Tibial nerve (tissue), 4 donors: ENCODE results near the gene TSR3. TPM values are rescaled to one million over a fixed set of nuclear protein-coding genes. Genes with fewer than 3 reads are reported as not detected.

ENCODE experiments used
- DNase-seq, 2 donors: peaks; one replicate each; pipeline ENCODE4 v3.0.0-alpha.2; 2019; ENCODE audit warnings: low spot score in 2 of 2
- H3K27ac ChIP-seq, 4 donors: fragments of 200-600 bp; sonication (generic) in 3 of 4; one replicate each; pipeline ENCODE4 v1.5.1; 2017 to 2019; ENCODE audit warnings: mild to moderate bottlenecking in 1 of 4
- H3K27me3 ChIP-seq, 2 donors: fragments of 200-600 bp; sonication (generic) in 1 of 2; one replicate each; pipeline versions ENCODE4 v1.5.1 to v1.6.0; 2017 to 2019
- H3K36me3 ChIP-seq, 3 donors: fragments of 200-600 bp; sonication (generic); one replicate each; pipeline ENCODE4 v1.5.1; 2018 to 2019
- H3K4me1 ChIP-seq, 4 donors: fragments of 200-600 bp; sonication (generic) in 3 of 4; one replicate each; pipeline ENCODE4 v1.5.1; 2017 to 2019
- H3K4me3 ChIP-seq, 4 donors: fragments of 200-600 bp; sonication (generic) in 3 of 4; one replicate each; pipeline ENCODE4 v1.5.1; 2017 to 2019; ENCODE audit warnings: mild to moderate bottlenecking in 1 of 4, moderate library complexity in 1 of 4
- H3K9me3 ChIP-seq, 4 donors: fragments of 200-600 bp; sonication (generic) in 3 of 4; one replicate each; pipeline ENCODE4 v1.5.1; 2017 to 2019
- EP300 ChIP-seq, 2 donors: sonication (generic); formaldehyde crosslinking; IDR thresholded peaks; one replicate each; pipeline ENCODE4 v1.6.1; 2017; ENCODE audit warnings: antibody characterized with exemption in 2 of 2, mild to moderate bottlenecking in 1 of 2
- POLR2A ChIP-seq, 2 donors: fragments of 450-650 bp; IDR thresholded peaks; one replicate each; pipeline ENCODE4 v1.6.1; 2017; ENCODE audit warnings: antibody characterized with exemption in 2 of 2, mild to moderate bottlenecking in 2 of 2, moderate library complexity in 2 of 2
- WGBS, 2 donors: methylation state at CpG; one replicate each; pipeline ENCODE4 v1.1.5; 2018; 5-methylcytosine and 5-hydroxymethylcytosine counted together
- total RNA-seq, 4 donors: library from RNA; depleted of rRNA; stranded (reverse); fragments of >200 nt; gene quantifications; one replicate each; pipeline ENCODE4 v1.1.0, GENCODE V29; 2016
- TF ChIP-seq, protein P1 (sequence below), 5 experiments: fragments of 200-600 bp in 3 of 5; fragments of 450-650 bp in 2 of 5; sonication (generic) in 3 of 5; IDR thresholded peaks; one replicate each; pipeline ENCODE4 v1.5.1; 2016 to 2019; ENCODE audit warnings: antibody characterized with exemption in 5 of 5, mild to moderate bottlenecking in 3 of 5, moderate library complexity in 2 of 5

Gene TSR3
- total RNA-seq, 4 donors from 2014 or later = 72.2 to 122 (median 108) TPM

DNA sequence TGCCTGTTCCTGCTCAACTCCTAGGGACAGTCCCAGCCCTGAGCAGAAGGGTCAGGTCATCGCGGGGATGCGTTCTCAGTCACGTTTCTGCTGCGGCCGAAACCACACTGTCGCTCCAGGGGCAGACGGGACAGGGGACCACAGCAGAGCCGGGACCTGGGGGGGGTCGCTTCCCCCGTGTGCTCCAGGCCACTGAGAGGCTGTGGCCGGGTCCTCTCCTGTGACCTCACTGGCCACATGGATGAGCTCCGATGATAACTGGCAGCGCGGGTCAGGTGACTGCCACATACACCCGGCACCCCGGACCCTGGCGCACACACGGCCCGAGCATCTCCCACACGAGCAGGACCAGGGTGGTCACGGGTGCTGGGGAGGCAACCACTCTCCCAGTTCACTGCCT is 12.8 kb upstream of the TSR3 start:
- Histone ChIP-seq H3K36me3 (peaks cover 0 to 92% (median 11%) of the 10 kb centered on the region in 3 donors), H3K27ac (no peak overlapping the region), H3K4me1 (no peaks in the 10 kb centered on the region), H3K9me3 (no peaks in the 10 kb centered on the region), H3K4me3 (no peak overlapping the region), H3K27me3 (no peaks in the 10 kb centered on the region)
- DNase-seq = no peak
- TF ChIP-seq POLR2A (IDR thresholded peaks at IDR 0.05) = no peak
- TF ChIP-seq, protein P1, sequence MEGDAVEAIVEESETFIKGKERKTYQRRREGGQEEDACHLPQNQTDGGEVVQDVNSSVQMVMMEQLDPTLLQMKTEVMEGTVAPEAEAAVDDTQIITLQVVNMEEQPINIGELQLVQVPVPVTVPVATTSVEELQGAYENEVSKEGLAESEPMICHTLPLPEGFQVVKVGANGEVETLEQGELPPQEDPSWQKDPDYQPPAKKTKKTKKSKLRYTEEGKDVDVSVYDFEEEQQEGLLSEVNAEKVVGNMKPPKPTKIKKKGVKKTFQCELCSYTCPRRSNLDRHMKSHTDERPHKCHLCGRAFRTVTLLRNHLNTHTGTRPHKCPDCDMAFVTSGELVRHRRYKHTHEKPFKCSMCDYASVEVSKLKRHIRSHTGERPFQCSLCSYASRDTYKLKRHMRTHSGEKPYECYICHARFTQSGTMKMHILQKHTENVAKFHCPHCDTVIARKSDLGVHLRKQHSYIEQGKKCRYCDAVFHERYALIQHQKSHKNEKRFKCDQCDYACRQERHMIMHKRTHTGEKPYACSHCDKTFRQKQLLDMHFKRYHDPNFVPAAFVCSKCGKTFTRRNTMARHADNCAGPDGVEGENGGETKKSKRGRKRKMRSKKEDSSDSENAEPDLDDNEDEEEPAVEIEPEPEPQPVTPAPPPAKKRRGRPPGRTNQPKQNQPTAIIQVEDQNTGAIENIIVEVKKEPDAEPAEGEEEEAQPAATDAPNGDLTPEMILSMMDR (IDR thresholded peaks at IDR 0.05) = no peak
- no peak for TF ChIP-seq EP300 (IDR thresholded peaks at IDR 0.05)
- WGBS, 2 donors = 88 to 92% methylated on average over 16 to 19 of the region's 22 CpGs

DNA sequence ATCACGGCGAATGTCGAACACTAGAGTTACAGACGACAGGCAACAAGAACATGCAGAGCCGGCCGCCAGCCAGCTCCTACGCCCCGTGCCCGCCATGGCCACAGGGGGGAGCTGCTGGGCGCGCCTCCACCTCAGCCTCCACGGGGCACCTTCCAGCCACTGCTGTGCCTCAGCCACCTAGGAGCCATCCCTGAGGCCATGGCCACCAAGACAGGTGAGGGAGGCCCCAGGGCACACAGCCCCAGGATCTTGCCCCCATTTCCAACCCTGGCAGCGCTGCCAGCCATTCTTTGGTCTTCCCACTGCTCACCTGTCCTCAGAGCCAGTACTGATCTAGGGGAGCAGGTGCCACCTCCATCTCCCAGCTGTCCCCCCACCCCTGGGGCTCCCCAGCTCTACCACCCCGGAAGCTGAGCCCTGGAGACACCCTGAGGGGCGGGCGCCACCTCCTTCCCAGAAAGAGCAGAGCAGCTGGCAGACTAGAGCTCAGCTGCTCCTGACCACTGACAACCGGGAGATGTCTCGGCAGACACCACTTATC is 11.9 kb upstream of the TSR3 start:
- Histone ChIP-seq H3K9me3 (no peaks in the 10 kb centered on the region), H3K27me3 (no peaks in the 10 kb centered on the region), H3K4me3 (no peak overlapping the region), H3K4me1 (no peaks in the 10 kb centered on the region), H3K27ac (no peak overlapping the region), H3K36me3 (peaks cover 0 to 96% (median 11%) of the 10 kb centered on the region in 3 donors)
- 51 to 63% methylated on average over 18 of the region's 18 CpGs for WGBS, 2 donors
- peak in 1 of 2 donors; percentile 11 for DNase-seq
- no peak for TF ChIP-seq POLR2A (IDR thresholded peaks at IDR 0.05)
- TF ChIP-seq, protein P1 (IDR thresholded peaks at IDR 0.05) = peak; percentile 46 to 77 (median 53)

GRCh38 chr16:1362807-1363206 is 11.1 kb upstream of the TSR3 start:
- no peak for TF ChIP-seq EP300 (IDR thresholded peaks at IDR 0.05)
- TF ChIP-seq, protein P1 (IDR thresholded peaks at IDR 0.05) = no peak
- TF ChIP-seq POLR2A (IDR thresholded peaks at IDR 0.05) = no peak
- H3K4me1 ChIP-seq = no peaks in the 10 kb centered on the region
- no peak overlapping the region for H3K27ac ChIP-seq
- no peaks in the 10 kb centered on the region for H3K9me3 ChIP-seq
- no peak for DNase-seq
- H3K4me3 ChIP-seq = no peak overlapping the region
- 79 to 80% methylated on average over 11 of the region's 11 CpGs for WGBS, 2 donors
- H3K27me3 ChIP-seq = no peaks in the 10 kb centered on the region
- H3K36me3 ChIP-seq = peaks cover 0 to 99% (median 11%) of the 10 kb centered on the region in 3 donors

DNA sequence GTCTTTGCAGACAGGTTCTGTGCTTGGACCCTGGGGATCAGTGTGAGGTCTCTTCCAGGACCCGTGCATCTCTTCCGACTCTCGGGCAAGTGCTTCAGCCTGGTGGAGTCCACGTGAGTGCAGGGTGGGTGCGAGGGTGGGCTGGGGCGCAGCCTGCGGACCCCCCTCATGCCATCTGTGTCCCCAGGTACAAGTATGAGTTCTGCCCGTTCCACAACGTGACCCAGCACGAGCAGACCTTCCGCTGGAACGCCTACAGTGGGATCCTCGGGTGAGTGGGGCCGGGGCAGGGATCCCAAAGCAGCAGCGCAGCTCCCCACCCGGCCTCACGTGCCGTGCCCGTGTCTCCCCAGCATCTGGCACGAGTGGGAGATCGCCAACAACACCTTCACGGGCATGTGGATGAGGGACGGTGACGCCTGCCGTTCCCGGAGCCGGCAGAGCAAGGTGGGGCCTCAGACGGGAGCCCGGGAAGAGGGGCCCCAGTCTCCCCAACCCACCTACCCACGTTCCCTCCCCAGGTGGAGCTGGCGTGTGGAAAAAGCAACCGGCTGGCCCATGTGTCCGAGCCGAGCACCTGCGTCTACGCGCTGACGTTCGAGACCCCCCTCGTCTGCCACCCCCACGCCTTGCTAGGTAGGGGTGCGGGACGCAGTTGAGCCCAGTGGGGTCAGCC is 10.1 kb upstream of the TSR3 start:
- Histone ChIP-seq H3K4me1 (no peaks in the 10 kb centered on the region), H3K4me3 (no peak overlapping the region), H3K36me3 (peaks cover 0 to 91% (median 11%) of the 10 kb centered on the region in 3 donors), H3K9me3 (no peaks in the 10 kb centered on the region), H3K27me3 (no peaks in the 10 kb centered on the region), H3K27ac (no peak overlapping the region)
- DNase-seq = no peak
- no peak for TF ChIP-seq EP300 (IDR thresholded peaks at IDR 0.05)
- 93% methylated on average over 30 to 39 of the region's 43 CpGs for WGBS, 2 donors

DNA sequence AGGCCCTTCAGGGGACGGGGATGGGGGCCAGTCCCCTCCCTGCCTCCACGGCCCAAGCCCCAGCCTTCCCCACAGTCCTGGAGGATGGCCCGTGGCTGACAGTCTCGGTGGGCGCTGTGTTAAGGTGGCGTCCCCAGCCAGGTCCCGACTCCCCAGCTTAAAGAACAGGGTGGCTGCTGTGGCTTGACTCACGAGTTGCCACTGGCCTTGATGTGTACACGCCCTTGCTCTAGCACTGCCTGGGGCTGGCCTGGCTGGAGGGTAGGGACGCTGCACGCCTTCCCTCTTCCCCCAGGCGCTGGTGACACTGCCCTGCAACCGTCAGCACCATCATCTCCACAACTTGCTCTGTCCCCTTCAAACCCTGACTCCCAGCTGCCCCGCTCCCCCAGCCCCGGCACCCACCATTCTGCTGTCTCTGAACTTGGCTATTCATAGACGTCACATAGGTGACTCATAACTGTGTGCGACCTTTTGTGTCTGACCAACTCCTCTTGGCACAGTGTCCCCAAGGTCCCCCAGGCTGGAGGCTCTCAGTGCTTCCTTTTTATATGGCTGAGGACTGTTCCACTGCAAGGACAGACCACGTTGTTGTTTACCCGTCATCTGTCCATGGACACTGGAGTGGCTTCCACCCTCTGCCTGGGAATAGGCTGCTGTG is 6.4 kb upstream of the TSR3 start:
- no peak for DNase-seq
- Histone ChIP-seq H3K9me3 (no peaks in the 10 kb centered on the region), H3K4me3 (no peak overlapping the region), H3K36me3 (peaks cover 0 to 54% (median 6%) of the 10 kb centered on the region in 3 donors), H3K4me1 (peaks cover 0 to 30% (median 6%) of the 10 kb centered on the region in 4 donors), H3K27ac (no peak overlapping the region), H3K27me3 (no peaks in the 10 kb centered on the region)
- 76 to 81% methylated on average over 15 to 19 of the region's 19 CpGs for WGBS, 2 donors
- TF ChIP-seq POLR2A (IDR thresholded peaks at IDR 0.05) (no peak), EP300 (IDR thresholded peaks at IDR 0.05) (no peak)
- TF ChIP-seq, protein P1 (IDR thresholded peaks at IDR 0.05) = no peak
